ENCODE data around the gene PFKP.

PFKP gene

DNA sequence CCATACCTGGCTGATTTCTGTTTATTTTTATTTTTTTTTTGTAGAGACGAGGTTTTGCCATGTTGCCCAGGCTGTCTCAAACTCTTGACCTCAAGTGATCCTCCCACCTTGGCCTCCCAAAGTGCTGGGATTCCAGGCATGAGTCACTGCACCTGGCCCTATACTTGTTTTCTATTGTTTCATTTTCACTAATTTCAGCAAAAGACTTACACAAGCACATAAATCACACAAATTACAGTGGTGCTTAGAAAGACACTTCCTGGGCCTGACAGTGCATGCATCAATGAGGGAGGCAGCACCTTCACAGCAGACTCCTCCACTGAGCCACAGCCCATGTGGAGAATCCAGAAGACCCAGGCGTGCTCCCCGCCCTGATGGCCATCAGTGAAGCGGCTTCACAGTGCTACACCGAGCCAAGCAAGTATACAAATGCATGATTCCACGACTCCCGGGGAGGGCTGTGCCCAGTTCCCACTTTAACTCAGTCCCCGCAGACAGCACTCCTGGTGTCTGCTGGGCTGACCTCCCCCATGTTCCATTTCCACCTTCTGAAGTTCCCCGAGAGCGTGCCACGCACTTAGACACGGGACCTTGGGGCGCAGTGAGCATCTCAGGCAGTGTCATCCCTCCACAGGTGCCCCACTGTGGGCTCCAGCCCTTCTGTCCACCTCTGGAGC lies 84.7 kb downstream of the PFKP start:
- TF ChIP-seq CTCF (IDR thresholded peaks at IDR 0.05) = no peak

DNA sequence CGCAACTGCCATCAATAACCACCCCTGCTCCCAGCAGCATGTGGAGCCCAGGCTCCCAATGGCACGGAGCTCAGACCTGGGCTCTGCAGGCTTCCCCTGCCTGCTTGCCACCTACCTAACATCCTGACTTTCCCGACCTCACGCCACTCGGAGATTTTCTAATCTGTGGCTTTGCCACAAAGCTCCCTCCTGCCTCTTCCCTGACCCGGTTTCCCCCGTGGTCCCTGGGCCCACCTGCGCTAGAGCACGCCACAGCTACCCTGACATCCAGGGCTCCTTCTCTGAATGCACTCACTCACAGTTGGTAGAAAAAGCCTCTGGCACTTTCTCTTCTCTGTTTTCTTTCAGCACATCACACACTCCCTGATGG lies 85.2 kb downstream of the PFKP start:
- TF ChIP-seq CTCF (IDR thresholded peaks at IDR 0.05) = no peak

GRCh38 chr10:3154666-3155065 lies 87.3 kb downstream of the PFKP start:
- TF ChIP-seq CTCF (IDR thresholded peaks at IDR 0.05) = no peak

DNA sequence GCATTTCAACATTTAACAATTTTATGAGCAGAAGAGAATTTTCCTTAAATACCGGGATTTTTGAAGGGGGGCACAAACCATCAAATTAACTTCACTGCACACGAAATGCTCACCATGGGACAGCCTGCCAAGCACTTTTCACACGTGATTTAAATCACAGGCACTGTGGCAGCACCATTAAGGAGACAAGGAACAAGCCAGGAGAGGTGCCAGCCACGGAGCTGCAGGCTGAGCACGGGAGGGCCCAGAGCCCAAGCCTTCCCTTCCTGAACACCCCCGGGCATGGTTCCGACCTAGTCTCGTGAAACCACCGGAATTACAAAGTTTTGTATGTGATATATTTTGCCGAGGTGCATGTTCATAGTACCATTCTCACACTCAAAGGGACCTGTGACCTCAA lies 91.8 kb downstream of the PFKP start:
- no peak for TF ChIP-seq CTCF (IDR thresholded peaks at IDR 0.05)

DNA sequence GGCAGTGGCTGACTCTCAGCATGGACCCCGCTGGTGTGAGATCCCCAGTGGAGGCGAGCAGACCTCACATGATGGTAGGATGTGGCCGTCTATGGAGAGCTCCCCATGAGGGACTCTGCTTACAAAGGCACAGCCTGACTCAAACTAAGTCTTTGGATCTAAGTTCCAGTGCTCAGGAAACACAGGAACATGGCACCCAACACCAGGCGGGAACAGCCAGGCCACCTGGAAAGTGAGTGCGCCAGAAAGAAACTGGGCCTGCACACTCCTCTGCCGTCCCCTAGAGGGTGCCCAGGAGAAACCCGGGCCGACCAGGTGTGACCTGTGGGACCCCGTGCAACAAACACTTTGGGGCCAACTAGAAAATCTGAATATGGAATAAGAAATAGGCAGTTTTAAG lies 95.2 kb downstream of the PFKP start:
- no peak for TF ChIP-seq CTCF (IDR thresholded peaks at IDR 0.05)

DNA sequence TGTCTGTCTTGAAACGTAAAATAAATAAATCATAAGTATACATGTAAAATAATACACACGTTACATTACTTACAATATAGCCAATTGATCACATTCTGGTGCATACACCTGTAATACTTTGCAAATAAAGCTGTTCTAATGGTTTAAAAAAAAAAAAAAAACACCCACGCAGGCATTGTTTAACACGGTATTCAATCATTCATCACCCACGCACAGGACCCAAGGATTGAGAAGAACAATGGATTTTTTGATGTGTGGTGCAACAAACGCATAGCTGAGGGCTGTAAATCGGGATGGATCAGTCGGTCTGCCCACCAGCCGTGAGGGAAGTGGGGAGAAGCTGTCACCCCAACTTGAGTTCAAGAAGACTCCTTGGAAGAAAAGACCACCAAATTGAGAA lies 96.5 kb downstream of the PFKP start:
- no peak for TF ChIP-seq CTCF (IDR thresholded peaks at IDR 0.05)

GRCh38 chr10:3165196-3165595 lies 97.8 kb downstream of the PFKP start:
- TF ChIP-seq CTCF (IDR thresholded peaks at IDR 0.05) = no peak
